ENCODE measurements around the gene IL21. TPM values are rescaled to one million over a fixed set of nuclear protein-coding genes. Genes with fewer than 3 reads are reported as not detected.

Gene IL21
- total RNA-seq: not detected in 2 replicates
- long read RNA-seq: 0 reads

- H3K4me1 Mint-ChIP-seq (ENCODE audit: unreplicated experiment): no peaks in the 10 kb centered on the region
- peaks cover 45% of the 10 kb centered on the region for H3K27me3 Mint-ChIP-seq (ENCODE audit: unreplicated experiment)
- H3K27ac Mint-ChIP-seq (ENCODE audit: unreplicated experiment): no peak within 1 kb of the TSS
- H3K9me3 Mint-ChIP-seq (ENCODE audit: unreplicated experiment): no peaks in the 10 kb centered on the region
- H3K36me3 Mint-ChIP-seq (ENCODE audit: unreplicated experiment): no peaks in the 10 kb centered on the region
- no peak within 1 kb of the TSS for H3K4me3 Mint-ChIP-seq (ENCODE audit: unreplicated experiment)
- DNase-seq (ENCODE audit: extremely low spot score, unreplicated experiment): no peak
- TF ChIP-seq CTCF (IDR thresholded peaks at IDR 0.05): no peak
These were observed at the start of gene IL21 for GRCh38 chr4:122621016-122621507. IL21 (minus strand) TSS chr4:122621066; CDS start chr4:122621011, 55 bp downstream.

GRCh38 chr4:122669911-122670738 is 49.3 kb upstream of the IL21 start:
- Mint-ChIP-seq H3K36me3 (ENCODE audit: unreplicated experiment) (no peaks in the 10 kb centered on the region), H3K27me3 (ENCODE audit: unreplicated experiment) (no peaks in the 10 kb centered on the region), H3K9me3 (ENCODE audit: unreplicated experiment) (no peaks in the 10 kb centered on the region), H3K27ac (ENCODE audit: unreplicated experiment) (no peak overlapping the region), H3K4me3 (ENCODE audit: unreplicated experiment) (no peak overlapping the region), H3K4me1 (ENCODE audit: unreplicated experiment) (peaks cover 51% of the 10 kb centered on the region)
- DNase-seq (ENCODE audit: extremely low spot score, unreplicated experiment): no peak
- no peak for TF ChIP-seq CTCF (IDR thresholded peaks at IDR 0.05)

GRCh38 chr4:122668241-122668640 is 47.4 kb upstream of the IL21 start:
- no peak for DNase-seq (ENCODE audit: extremely low spot score, unreplicated experiment)
- Mint-ChIP-seq H3K9me3 (ENCODE audit: unreplicated experiment) (no peaks in the 10 kb centered on the region), H3K27ac (ENCODE audit: unreplicated experiment) (peak overlapping the region; percentile 63), H3K36me3 (ENCODE audit: unreplicated experiment) (no peaks in the 10 kb centered on the region), H3K27me3 (ENCODE audit: unreplicated experiment) (no peaks in the 10 kb centered on the region), H3K4me3 (ENCODE audit: unreplicated experiment) (no peak overlapping the region), H3K4me1 (ENCODE audit: unreplicated experiment) (peaks cover 50% of the 10 kb centered on the region)
- no peak for TF ChIP-seq CTCF (IDR thresholded peaks at IDR 0.05)

- peaks cover 46% of the 10 kb centered on the region for H3K4me1 Mint-ChIP-seq (ENCODE audit: unreplicated experiment)
- H3K27me3 Mint-ChIP-seq (ENCODE audit: unreplicated experiment): no peaks in the 10 kb centered on the region
- H3K36me3 Mint-ChIP-seq (ENCODE audit: unreplicated experiment): no peaks in the 10 kb centered on the region
- DNase-seq (ENCODE audit: extremely low spot score, unreplicated experiment): no peak
- no peak overlapping the region for H3K4me3 Mint-ChIP-seq (ENCODE audit: unreplicated experiment)
- no peaks in the 10 kb centered on the region for H3K9me3 Mint-ChIP-seq (ENCODE audit: unreplicated experiment)
- H3K27ac Mint-ChIP-seq (ENCODE audit: unreplicated experiment): peak overlapping the region; percentile 61
- no peak for TF ChIP-seq CTCF (IDR thresholded peaks at IDR 0.05)
These were observed 45.8 kb upstream of the IL21 start for GRCh38 chr4:122666527-122667245.
